Aorta (tissue), 5 donors: ENCODE results near the gene TRPM1. TPM values are rescaled to one million over a fixed set of nuclear protein-coding genes. Genes with fewer than 3 reads are reported as not detected.

Experiments used
- ATAC-seq: fragments of 200-7000 bp; cut with Tn5 transposase; one replicate; pipeline ENCODE4 v1.9.1; 2022; ENCODE audit warnings: moderate library complexity; ENCODE audit not compliant: low FRiP score
- DNase-seq, 2 donors: peaks; one replicate each; pipeline ENCODE4 v3.0.0-alpha.2; 2020
- H3K27ac ChIP-seq, 2 donors: one replicate each; pipeline ENCODE4 v1.5.1; 2013; ENCODE audit warnings: low read length in 2 of 2, mild to moderate bottlenecking in 2 of 2, moderate library complexity in 2 of 2, control low read depth in 1 of 2, inconsistent platforms in 1 of 2, low read depth in 1 of 2
- H3K27me3 ChIP-seq, 2 donors: one replicate each; pipeline ENCODE4 v1.6.1; 2013; ENCODE audit warnings: control low read depth in 1 of 2, low read length in 1 of 2, mild to moderate bottlenecking in 1 of 2, moderate library complexity in 1 of 2; ENCODE audit not compliant: insufficient read depth in 2 of 2, control insufficient read depth in 1 of 2
- H3K36me3 ChIP-seq, 2 donors: one replicate each; pipeline ENCODE4 v1.6.1; 2013; ENCODE audit warnings: control low read depth in 1 of 2, low read length in 1 of 2, mild to moderate bottlenecking in 1 of 2; ENCODE audit not compliant: insufficient read depth in 2 of 2, control insufficient read depth in 1 of 2
- H3K4me1 ChIP-seq, 2 donors: one replicate each; pipeline ENCODE4 v1.6.1; 2013; ENCODE audit warnings: low read length in 2 of 2, control low read depth in 1 of 2, mild to moderate bottlenecking in 1 of 2, moderate library complexity in 1 of 2; ENCODE audit not compliant: insufficient read depth in 2 of 2, control insufficient read depth in 1 of 2
- H3K4me3 ChIP-seq, 2 donors: one replicate each; pipeline ENCODE4 v1.5.1; 2013; ENCODE audit warnings: low read length in 2 of 2, control low read depth in 1 of 2, mild to moderate bottlenecking in 1 of 2
- H3K9me3 ChIP-seq: one replicate; pipeline ENCODE4 v1.6.1; 2013; ENCODE audit warnings: mild to moderate bottlenecking, low read length; ENCODE audit not compliant: control insufficient read depth
- WGBS, 2 donors: extraction: QIAGEN DNeasy Blood & Tissue Kit; methylation state at CpG; one replicate each; pipeline ENCODE4 v1.1.7; 2013; 5-methylcytosine and 5-hydroxymethylcytosine counted together
- intact Hi-C, 2 donors: fragments of 100-400 bp; cut with DNase I; formaldehyde crosslinking; loops; one replicate each; pipeline versions ENCODE4 v1.14.2 to v1.15.0; 2022
- polyA plus RNA-seq, 2 donors: library from polyadenylated mRNA; stranded (reverse); fragments of 200-250 nt; gene quantifications; one replicate each; pipeline ENCODE4 v1.2.3, GENCODE V29; 2013
- total RNA-seq, 2 donors: library from RNA; stranded (reverse); fragmentation: NEBNext Ultra II Directional; extraction: Animal tissue kit (Norgen Biotek cat#: 25700); gene quantifications; one replicate each; pipeline ENCODE4 v1.2.1, GENCODE V29; 2021
- donor health status: healthy with polysubstance abuse.
- donor health status: Bipolar disorder and iron deficiency.
- donor health status: DM: no; HTN: no; CAD: no.
- donor health status: DM: no; HTN: no; CAD: no.
- donor health status: DM: yes; HTN: yes; CAD: no.

The TRPM1 gene
- total and polyA plus RNA-seq, 4 donors: not detected

GRCh38 chr15:31081588-31082250, 19.8 kb downstream of the TRPM1 start:
- ATAC-seq (no peak), DNase-seq (no peak)
- Histone ChIP-seq H3K27me3 (no peaks in the 10 kb centered on the region), H3K27ac (no peak overlapping the region), H3K36me3 (no peaks in the 10 kb centered on the region), H3K4me1 (no peaks in the 10 kb centered on the region), H3K9me3 (no peaks in the 10 kb centered on the region), H3K4me3 (no peak overlapping the region)
- WGBS, 2 donors: 66 to 73% methylated on average over 6 of the region's 6 CpGs
- intact Hi-C loops: no loop called here

- WGBS, 2 donors: 49 to 50% methylated on average over 11 of the region's 11 CpGs
- Histone ChIP-seq H3K9me3 (no peaks in the 10 kb centered on the region), H3K27ac (no peak overlapping the region), H3K36me3 (no peaks in the 10 kb centered on the region), H3K4me1 (no peaks in the 10 kb centered on the region), H3K4me3 (no peak overlapping the region), H3K27me3 (no peaks in the 10 kb centered on the region)
- no peak for DNase-seq
- intact Hi-C loops: no loop called here
- no peak for ATAC-seq
These were observed 20.5 kb downstream of the TRPM1 start for GRCh38 chr15:31081056-31081455.

- Histone ChIP-seq H3K36me3 (no peaks in the 10 kb centered on the region), H3K27me3 (no peaks in the 10 kb centered on the region), H3K27ac (no peak overlapping the region), H3K4me3 (no peak overlapping the region), H3K4me1 (no peaks in the 10 kb centered on the region), H3K9me3 (no peaks in the 10 kb centered on the region)
- intact Hi-C loops: no loop called here
- DNase-seq (peak; percentile 71 to 75), ATAC-seq (peak; percentile 73)
- WGBS, 2 donors: 9 to 17% methylated on average over 24 to 26 of the region's 26 CpGs
These were observed 20.9 kb downstream of the TRPM1 start for GRCh38 chr15:31080591-31081014.

GRCh38 chr15:31079519-31079918, 22.0 kb downstream of the TRPM1 start:
- ATAC-seq: no peak
- 68 to 75% methylated on average over 2 of the region's 2 CpGs for WGBS, 2 donors

GRCh38 chr15:31078471-31078870, 23.1 kb downstream of the TRPM1 start:
- no peak for ATAC-seq
- 44 to 55% methylated on average over 8 of the region's 8 CpGs for WGBS, 2 donors
- DNase-seq: no peak

More at GRCh38 chr15:31079519-31079918, 22.0 kb downstream of the TRPM1 start:
- no peak overlapping the region for H3K27ac ChIP-seq
- DNase-seq: no peak
- H3K27me3 ChIP-seq: no peaks in the 10 kb centered on the region
- intact Hi-C loops: no loop called here
- H3K9me3 ChIP-seq: no peaks in the 10 kb centered on the region
- H3K4me1 ChIP-seq: no peaks in the 10 kb centered on the region
- no peak overlapping the region for H3K4me3 ChIP-seq
- no peaks in the 10 kb centered on the region for H3K36me3 ChIP-seq

GRCh38 chr15:31077941-31078340, 23.6 kb downstream of the TRPM1 start:
- H3K27me3 ChIP-seq: no peaks in the 10 kb centered on the region
- H3K4me1 ChIP-seq: no peaks in the 10 kb centered on the region
- no peak overlapping the region for H3K4me3 ChIP-seq
- no peaks in the 10 kb centered on the region for H3K9me3 ChIP-seq
- 72 to 75% methylated on average over 7 of the region's 7 CpGs for WGBS, 2 donors
- ATAC-seq (no peak), DNase-seq (no peak)
- no peak overlapping the region for H3K27ac ChIP-seq
- intact Hi-C loops: no loop called here
- H3K36me3 ChIP-seq: no peaks in the 10 kb centered on the region

More at GRCh38 chr15:31078471-31078870, 23.1 kb downstream of the TRPM1 start:
- Histone ChIP-seq H3K9me3 (no peaks in the 10 kb centered on the region), H3K36me3 (no peaks in the 10 kb centered on the region), H3K4me1 (no peaks in the 10 kb centered on the region), H3K27ac (no peak overlapping the region), H3K27me3 (no peaks in the 10 kb centered on the region), H3K4me3 (no peak overlapping the region)
- intact Hi-C loops: no loop called here

GRCh38 chr15:31077181-31077580, 24.3 kb downstream of the TRPM1 start:
- H3K36me3 ChIP-seq: no peaks in the 10 kb centered on the region
- no peaks in the 10 kb centered on the region for H3K27me3 ChIP-seq
- H3K4me3 ChIP-seq: no peak overlapping the region
- no peak overlapping the region for H3K27ac ChIP-seq
- H3K9me3 ChIP-seq: no peaks in the 10 kb centered on the region
- ATAC-seq (no peak), DNase-seq (no peak)
- no peaks in the 10 kb centered on the region for H3K4me1 ChIP-seq
- WGBS, 2 donors: 59 to 63% methylated on average over 4 of the region's 4 CpGs
- intact Hi-C loops: no loop called here

GRCh38 chr15:31074321-31074720, 27.2 kb downstream of the TRPM1 start:
- H3K4me1 ChIP-seq: no peaks in the 10 kb centered on the region
- H3K4me3 ChIP-seq: no peak overlapping the region
- H3K27me3 ChIP-seq: no peaks in the 10 kb centered on the region
- intact Hi-C loops: no loop called here
- DNase-seq (no peak), ATAC-seq (no peak)
- no peaks in the 10 kb centered on the region for H3K36me3 ChIP-seq
- no peaks in the 10 kb centered on the region for H3K9me3 ChIP-seq
- no peak overlapping the region for H3K27ac ChIP-seq

GRCh38 chr15:31070867-31071266, 30.7 kb downstream of the TRPM1 start:
- H3K27me3 ChIP-seq: no peaks in the 10 kb centered on the region
- intact Hi-C loops: no loop called here

More at GRCh38 chr15:31070867-31071266, 30.7 kb downstream of the TRPM1 start:
- Histone ChIP-seq H3K4me1 (no peaks in the 10 kb centered on the region), H3K4me3 (no peak overlapping the region), H3K9me3 (peaks cover 1% of the 10 kb centered on the region), H3K36me3 (no peaks in the 10 kb centered on the region), H3K27ac (no peak overlapping the region)
- DNase-seq (no peak), ATAC-seq (peak; percentile 34)
- WGBS, 2 donors: 79 to 83% methylated on average over 2 of the region's 2 CpGs
